Measurements from ENCODE around the gene EGFLAM.
"Not testable (repeated sequence)": the region's sequence is repeated elsewhere in the genome, so short reads cannot be mapped to it uniquely, and the experiment has no call there.

Gene EGFLAM

GRCh38 chr5:38333181-38333580, 74.8 kb downstream of the EGFLAM start:
- not testable (repeated sequence) for DNase-seq

- no peak for DNase-seq
Measured at GRCh38 chr5:38338455-38338854, 80.1 kb downstream of the EGFLAM start.

GRCh38 chr5:38339446-38339845, 81.1 kb downstream of the EGFLAM start:
- no peak for DNase-seq

- no peak for DNase-seq
Measured at GRCh38 chr5:38341056-38341455, 82.7 kb downstream of the EGFLAM start.

GRCh38 chr5:38341641-38342040, 83.3 kb downstream of the EGFLAM start:
- DNase-seq: no peak

GRCh38 chr5:38342261-38342660, 83.9 kb downstream of the EGFLAM start:
- DNase-seq: no peak

- no peak for DNase-seq
Measured at GRCh38 chr5:38344891-38345290, 86.5 kb downstream of the EGFLAM start.

GRCh38 chr5:38346593-38346992, 88.2 kb downstream of the EGFLAM start:
- DNase-seq: no peak

GRCh38 chr5:38347040-38347763, 88.8 kb downstream of the EGFLAM start:
- no peak for DNase-seq

GRCh38 chr5:38347896-38348295, 89.5 kb downstream of the EGFLAM start:
- DNase-seq: no peak

- DNase-seq: no peak
Measured at GRCh38 chr5:38360323-38361061, 102.1 kb downstream of the EGFLAM start.

- DNase-seq: no peak
Measured at GRCh38 chr5:38362713-38363112, 104.4 kb downstream of the EGFLAM start.

GRCh38 chr5:38364825-38365224, 106.5 kb downstream of the EGFLAM start:
- DNase-seq: no peak

GRCh38 chr5:38367410-38367809, 109.1 kb downstream of the EGFLAM start:
- DNase-seq: no peak

- DNase-seq: no peak
Measured at GRCh38 chr5:38367966-38368365, 109.6 kb downstream of the EGFLAM start.

GRCh38 chr5:38369692-38370091, 111.3 kb downstream of the EGFLAM start:
- DNase-seq: no peak

GRCh38 chr5:38370358-38371100, 112.2 kb downstream of the EGFLAM start:
- no peak for DNase-seq

GRCh38 chr5:38371596-38371995, 113.2 kb downstream of the EGFLAM start:
- DNase-seq: no peak

- DNase-seq: no peak
Measured at GRCh38 chr5:38373743-38374142, 115.4 kb downstream of the EGFLAM start.

- no peak for DNase-seq
Measured at GRCh38 chr5:38375423-38375822, 117.1 kb downstream of the EGFLAM start.

GRCh38 chr5:38376404-38376803, 118.0 kb downstream of the EGFLAM start:
- no peak for DNase-seq

- DNase-seq: no peak
Measured at GRCh38 chr5:38378579-38378978, 120.2 kb downstream of the EGFLAM start.

- DNase-seq: no peak
Measured at GRCh38 chr5:38379350-38379937, 121.1 kb downstream of the EGFLAM start.
